Subcutaneous abdominal adipose tissue (tissue), 5 donors: ENCODE results near the gene SEMA5B.

Source experiments
- H3K27ac ChIP-seq: one replicate; pipeline ENCODE4 v1.7.0; 2013; ENCODE audit warnings: low read depth, mild to moderate bottlenecking, inconsistent platforms, low read length, moderate library complexity
- H3K27me3 ChIP-seq, 5 donors: one replicate each; pipeline ENCODE4 v1.7.0; 2013; ENCODE audit warnings: low read length in 5 of 5, inconsistent platforms in 1 of 5; ENCODE audit not compliant: control insufficient read depth in 5 of 5, insufficient read depth in 4 of 5
- H3K36me3 ChIP-seq, 5 donors: one replicate each; pipeline ENCODE4 v1.7.0; 2013; ENCODE audit warnings: low read length in 5 of 5; ENCODE audit not compliant: control insufficient read depth in 5 of 5, insufficient read depth in 5 of 5
- H3K4me1 ChIP-seq, 5 donors: one replicate each; pipeline ENCODE4 v1.7.0; 2013; ENCODE audit warnings: low read length in 5 of 5, mild to moderate bottlenecking in 3 of 5, moderate library complexity in 1 of 5; ENCODE audit not compliant: control insufficient read depth in 5 of 5, insufficient read depth in 5 of 5
- H3K4me3 ChIP-seq, 5 donors: one replicate each; pipeline ENCODE4 v1.7.0; 2013; ENCODE audit warnings: low read length in 5 of 5, low read depth in 1 of 5
- H3K9ac ChIP-seq, 5 donors: one replicate each; pipeline ENCODE4 v1.7.0; 2013; ENCODE audit warnings: low read length in 5 of 5, mild to moderate bottlenecking in 4 of 5, moderate library complexity in 3 of 5
- H3K9me3 ChIP-seq, 5 donors: one replicate each; pipeline ENCODE4 v1.7.0; 2013; ENCODE audit warnings: low read length in 5 of 5; ENCODE audit not compliant: control insufficient read depth in 5 of 5
- donor health status: healthy.
- donor health status: healthy.
- donor health status: healthy.
- donor health status: healthy.
- donor health status: healthy.

Gene SEMA5B

GRCh38 chr3:122956693-122957455, 70.7 kb downstream of the SEMA5B start:
- H3K4me3 ChIP-seq = no peak overlapping the region
- H3K9ac ChIP-seq = no peak overlapping the region
- H3K4me1 ChIP-seq = peaks cover 6 to 22% (median 18%) of the 10 kb centered on the region in 5 donors
- no peaks in the 10 kb centered on the region for H3K36me3 ChIP-seq
- H3K27ac ChIP-seq = no peak overlapping the region
- H3K9me3 ChIP-seq = no peaks in the 10 kb centered on the region
- peaks cover 0 to 4% (median 0%) of the 10 kb centered on the region in 5 donors for H3K27me3 ChIP-seq

GRCh38 chr3:122955916-122956692, 71.5 kb downstream of the SEMA5B start:
- peaks cover 6 to 22% (median 18%) of the 10 kb centered on the region in 5 donors for H3K4me1 ChIP-seq
- H3K27ac ChIP-seq = no peak overlapping the region
- H3K9ac ChIP-seq = no peak overlapping the region
- no peaks in the 10 kb centered on the region for H3K36me3 ChIP-seq
- H3K4me3 ChIP-seq = no peak overlapping the region
- peaks cover 0 to 4% (median 0%) of the 10 kb centered on the region in 5 donors for H3K27me3 ChIP-seq
- no peaks in the 10 kb centered on the region for H3K9me3 ChIP-seq

- Histone ChIP-seq H3K9me3 (no peaks in the 10 kb centered on the region), H3K27ac (no peak overlapping the region), H3K4me1 (peaks cover 4 to 24% (median 11%) of the 10 kb centered on the region in 5 donors), H3K9ac (no peak overlapping the region), H3K4me3 (no peak overlapping the region), H3K27me3 (no peaks in the 10 kb centered on the region), H3K36me3 (no peaks in the 10 kb centered on the region)
These were observed 75.0 kb downstream of the SEMA5B start for GRCh38 chr3:122952520-122952919.

- no peak overlapping the region for H3K27ac ChIP-seq
- H3K27me3 ChIP-seq = no peaks in the 10 kb centered on the region
- H3K4me3 ChIP-seq = no peak overlapping the region
- H3K9me3 ChIP-seq = no peaks in the 10 kb centered on the region
- peaks cover 0 to 18% (median 11%) of the 10 kb centered on the region in 5 donors for H3K4me1 ChIP-seq
- no peaks in the 10 kb centered on the region for H3K36me3 ChIP-seq
- no peak overlapping the region for H3K9ac ChIP-seq
These were observed 79.2 kb downstream of the SEMA5B start for GRCh38 chr3:122948408-122948807.

GRCh38 chr3:122947738-122948137, 79.8 kb downstream of the SEMA5B start:
- H3K4me1 ChIP-seq = peaks cover 0 to 18% (median 11%) of the 10 kb centered on the region in 5 donors
- H3K36me3 ChIP-seq = no peaks in the 10 kb centered on the region
- no peak overlapping the region for H3K9ac ChIP-seq
- no peaks in the 10 kb centered on the region for H3K9me3 ChIP-seq
- H3K27ac ChIP-seq = no peak overlapping the region
- no peak overlapping the region for H3K4me3 ChIP-seq
- H3K27me3 ChIP-seq = no peaks in the 10 kb centered on the region

- Histone ChIP-seq H3K36me3 (no peaks in the 10 kb centered on the region), H3K27ac (no peak overlapping the region), H3K9me3 (no peaks in the 10 kb centered on the region), H3K9ac (no peak overlapping the region), H3K27me3 (no peaks in the 10 kb centered on the region), H3K4me1 (peaks cover 0 to 18% (median 11%) of the 10 kb centered on the region in 5 donors), H3K4me3 (no peak overlapping the region)
These were observed 80.4 kb downstream of the SEMA5B start for GRCh38 chr3:122947196-122947595.

GRCh38 chr3:122946185-122946584, 81.4 kb downstream of the SEMA5B start:
- Histone ChIP-seq H3K27me3 (no peaks in the 10 kb centered on the region), H3K4me3 (no peak overlapping the region), H3K4me1 (peaks cover 0 to 23% (median 15%) of the 10 kb centered on the region in 5 donors), H3K27ac (no peak overlapping the region), H3K9ac (no peak overlapping the region), H3K9me3 (no peaks in the 10 kb centered on the region), H3K36me3 (no peaks in the 10 kb centered on the region)

- no peak overlapping the region for H3K27ac ChIP-seq
These were observed 82.3 kb downstream of the SEMA5B start for GRCh38 chr3:122945230-122945629.

GRCh38 chr3:122944671-122945161, 82.8 kb downstream of the SEMA5B start:
- Histone ChIP-seq H3K4me1 (peaks cover 0 to 32% (median 17%) of the 10 kb centered on the region in 5 donors), H3K27me3 (no peaks in the 10 kb centered on the region), H3K9me3 (no peaks in the 10 kb centered on the region), H3K36me3 (no peaks in the 10 kb centered on the region), H3K9ac (no peak overlapping the region), H3K4me3 (no peak overlapping the region), H3K27ac (no peak overlapping the region)

More at GRCh38 chr3:122945230-122945629, 82.3 kb downstream of the SEMA5B start:
- Histone ChIP-seq H3K9me3 (no peaks in the 10 kb centered on the region), H3K27me3 (no peaks in the 10 kb centered on the region), H3K4me3 (no peak overlapping the region), H3K9ac (no peak overlapping the region), H3K4me1 (peaks cover 0 to 32% (median 17%) of the 10 kb centered on the region in 5 donors), H3K36me3 (no peaks in the 10 kb centered on the region)

GRCh38 chr3:122943828-122944190, 83.8 kb downstream of the SEMA5B start:
- H3K27ac ChIP-seq = no peak overlapping the region
- peaks cover 0 to 2% (median 0%) of the 10 kb centered on the region in 5 donors for H3K27me3 ChIP-seq
- no peak overlapping the region for H3K4me3 ChIP-seq
- H3K4me1 ChIP-seq = peaks cover 0 to 32% (median 17%) of the 10 kb centered on the region in 5 donors
- H3K9ac ChIP-seq = no peak overlapping the region
- no peaks in the 10 kb centered on the region for H3K9me3 ChIP-seq
- no peaks in the 10 kb centered on the region for H3K36me3 ChIP-seq
